HG02973 (cell line): ENCODE data around the gene PDZRN4.

Experiments
- ATAC-seq: cut with Tn5 transposase; IDR thresholded peaks from one replicate; pipeline ENCODE4 v1.9.1; 2021; ENCODE audit warnings: moderate library complexity; ENCODE audit not compliant: unreplicated experiment

PDZRN4 gene

DNA sequence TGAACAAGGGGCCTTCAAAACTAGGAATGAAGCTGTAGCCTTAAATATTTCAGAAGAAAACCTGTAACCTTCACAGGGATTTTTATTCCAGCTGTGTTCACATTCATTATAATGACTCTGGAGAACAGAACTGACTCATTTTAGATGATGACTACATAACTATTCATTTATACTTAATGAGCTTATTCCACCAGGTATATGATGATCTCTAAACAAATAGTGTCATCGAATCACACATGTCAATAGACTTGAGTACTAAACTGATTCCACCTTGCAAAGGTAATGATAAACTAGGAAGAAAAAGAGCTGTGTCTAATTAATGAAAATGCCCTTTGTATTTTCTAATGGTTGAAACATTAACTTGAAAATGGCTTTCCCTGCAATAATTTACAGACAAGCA is 433.2 kb downstream of the PDZRN4 start:
- no peak for ATAC-seq
